ENCODE measurements around the gene CHRNA4. TPM values are rescaled to one million over a fixed set of nuclear protein-coding genes. Genes with fewer than 3 reads are reported as not detected.

Gene CHRNA4
- total and polyA plus RNA-seq, 10 of the 15 experiments (the other 5 are each of a cell fraction or from before 2014, with no cell fraction given) = 0.04 to 0.41 (median 0.06) TPM; not detected in 5

DNA sequence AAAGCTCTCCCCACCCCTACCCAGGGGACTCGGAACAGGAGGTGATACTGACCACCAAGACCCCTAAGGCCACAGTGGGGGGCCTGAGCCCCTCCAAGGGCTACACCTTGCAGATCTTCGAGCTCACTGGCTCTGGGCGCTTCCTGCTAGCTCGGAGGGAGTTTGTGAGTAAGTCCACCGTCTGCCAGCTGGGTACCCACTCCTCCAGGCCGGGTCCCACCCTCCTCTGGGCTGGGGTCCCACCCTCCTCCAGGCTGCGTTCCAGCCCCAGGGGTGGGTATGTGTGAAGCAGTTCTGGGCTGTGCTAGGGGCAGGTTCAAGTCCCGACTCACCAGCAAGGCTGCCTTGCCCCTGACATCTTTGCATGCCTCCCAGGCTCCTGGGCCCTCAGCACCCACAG, 55.8 kb downstream of the CHRNA4 start:
- no peaks in the 10 kb centered on the region for H3K36me3 ChIP-seq (ENCODE audit: control insufficient read depth in 2 of 2, insufficient read depth in 2 of 2, low read length in 1 of 2)
- ChIA-PET CTCF (no interaction called here), RAD21 (ENCODE audit: unreplicated experiment) (no interaction called here), POLR2A (no interaction called here), SMC1A (ENCODE audit: uncharacterized antibody, unreplicated experiment) (no interaction called here)
- DNase-seq (ENCODE audit: low read depth, low spot score) (no peak), FAIRE-seq (no peak), ATAC-seq (no peak)
- intact Hi-C loops (cut with micrococcal nuclease; ENCODE audit: unreplicated experiment) (no loop called here), in situ Hi-C loops (cut with MboI) (no loop called here)
- H3K4me1 ChIP-seq (ENCODE audit: control insufficient read depth, insufficient read depth, low read length) = no peaks in the 10 kb centered on the region
- BruUV-seq (replicated peaks) = no TSS peak
- H3K79me2 ChIP-seq (ENCODE audit: control insufficient read depth, insufficient read depth, low read length) = no peaks in the 10 kb centered on the region
- no peak overlapping the region for H2AFZ ChIP-seq (ENCODE audit: control insufficient read depth, low read depth, low read length)
- no peak overlapping the region for H3K9ac ChIP-seq (ENCODE audit: control insufficient read depth, insufficient read depth, low read length)
- no peak overlapping the region for H3K4me3 ChIP-seq
- H3K27me3 ChIP-seq (replicated peaks in 1 of 2; ENCODE audit: control insufficient read depth in 2 of 2, insufficient read depth in 2 of 2, low read length in 1 of 2) = no peaks in the 10 kb centered on the region
- no peak overlapping the region for H3K4me2 ChIP-seq (ENCODE audit: control insufficient read depth, insufficient read depth)
- no peaks in the 10 kb centered on the region for H4K20me1 ChIP-seq (ENCODE audit: control insufficient read depth, insufficient read depth)
- TF ChIP-seq SPI1 (IDR thresholded peaks at IDR 0.05; ENCODE audit: borderline replicate concordance, insufficient read depth, low read depth, low read length) (no peak), KAT2A (conservative IDR thresholded peaks at IDR 0.05; ENCODE audit: control insufficient read depth, low read depth, low read length) (no peak), KDM1A (IDR thresholded peaks at IDR 0.05; ENCODE audit: borderline replicate concordance) (no peak)
- TF ChIP-seq, protein P1, sequence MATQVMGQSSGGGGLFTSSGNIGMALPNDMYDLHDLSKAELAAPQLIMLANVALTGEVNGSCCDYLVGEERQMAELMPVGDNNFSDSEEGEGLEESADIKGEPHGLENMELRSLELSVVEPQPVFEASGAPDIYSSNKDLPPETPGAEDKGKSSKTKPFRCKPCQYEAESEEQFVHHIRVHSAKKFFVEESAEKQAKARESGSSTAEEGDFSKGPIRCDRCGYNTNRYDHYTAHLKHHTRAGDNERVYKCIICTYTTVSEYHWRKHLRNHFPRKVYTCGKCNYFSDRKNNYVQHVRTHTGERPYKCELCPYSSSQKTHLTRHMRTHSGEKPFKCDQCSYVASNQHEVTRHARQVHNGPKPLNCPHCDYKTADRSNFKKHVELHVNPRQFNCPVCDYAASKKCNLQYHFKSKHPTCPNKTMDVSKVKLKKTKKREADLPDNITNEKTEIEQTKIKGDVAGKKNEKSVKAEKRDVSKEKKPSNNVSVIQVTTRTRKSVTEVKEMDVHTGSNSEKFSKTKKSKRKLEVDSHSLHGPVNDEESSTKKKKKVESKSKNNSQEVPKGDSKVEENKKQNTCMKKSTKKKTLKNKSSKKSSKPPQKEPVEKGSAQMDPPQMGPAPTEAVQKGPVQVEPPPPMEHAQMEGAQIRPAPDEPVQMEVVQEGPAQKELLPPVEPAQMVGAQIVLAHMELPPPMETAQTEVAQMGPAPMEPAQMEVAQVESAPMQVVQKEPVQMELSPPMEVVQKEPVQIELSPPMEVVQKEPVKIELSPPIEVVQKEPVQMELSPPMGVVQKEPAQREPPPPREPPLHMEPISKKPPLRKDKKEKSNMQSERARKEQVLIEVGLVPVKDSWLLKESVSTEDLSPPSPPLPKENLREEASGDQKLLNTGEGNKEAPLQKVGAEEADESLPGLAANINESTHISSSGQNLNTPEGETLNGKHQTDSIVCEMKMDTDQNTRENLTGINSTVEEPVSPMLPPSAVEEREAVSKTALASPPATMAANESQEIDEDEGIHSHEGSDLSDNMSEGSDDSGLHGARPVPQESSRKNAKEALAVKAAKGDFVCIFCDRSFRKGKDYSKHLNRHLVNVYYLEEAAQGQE (IDR thresholded peaks at IDR 0.05; ENCODE audit: low read depth, low read length) = no peak
- TF ChIP-seq, protein P2, sequence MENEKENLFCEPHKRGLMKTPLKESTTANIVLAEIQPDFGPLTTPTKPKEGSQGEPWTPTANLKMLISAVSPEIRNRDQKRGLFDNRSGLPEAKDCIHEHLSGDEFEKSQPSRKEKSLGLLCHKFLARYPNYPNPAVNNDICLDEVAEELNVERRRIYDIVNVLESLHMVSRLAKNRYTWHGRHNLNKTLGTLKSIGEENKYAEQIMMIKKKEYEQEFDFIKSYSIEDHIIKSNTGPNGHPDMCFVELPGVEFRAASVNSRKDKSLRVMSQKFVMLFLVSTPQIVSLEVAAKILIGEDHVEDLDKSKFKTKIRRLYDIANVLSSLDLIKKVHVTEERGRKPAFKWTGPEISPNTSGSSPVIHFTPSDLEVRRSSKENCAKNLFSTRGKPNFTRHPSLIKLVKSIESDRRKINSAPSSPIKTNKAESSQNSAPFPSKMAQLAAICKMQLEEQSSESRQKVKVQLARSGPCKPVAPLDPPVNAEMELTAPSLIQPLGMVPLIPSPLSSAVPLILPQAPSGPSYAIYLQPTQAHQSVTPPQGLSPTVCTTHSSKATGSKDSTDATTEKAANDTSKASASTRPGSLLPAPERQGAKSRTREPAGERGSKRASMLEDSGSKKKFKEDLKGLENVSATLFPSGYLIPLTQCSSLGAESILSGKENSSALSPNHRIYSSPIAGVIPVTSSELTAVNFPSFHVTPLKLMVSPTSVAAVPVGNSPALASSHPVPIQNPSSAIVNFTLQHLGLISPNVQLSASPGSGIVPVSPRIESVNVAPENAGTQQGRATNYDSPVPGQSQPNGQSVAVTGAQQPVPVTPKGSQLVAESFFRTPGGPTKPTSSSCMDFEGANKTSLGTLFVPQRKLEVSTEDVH (IDR thresholded peaks at IDR 0.05; ENCODE audit: low read depth, partially characterized antibody) = no peak
- no peak overlapping the region for H3K27ac ChIP-seq (ENCODE audit: control insufficient read depth, insufficient read depth)
- WGBS (ENCODE audit: insufficient coverage, insufficient replicate concordance, low lambda C conversion rate, missing lambda C conversion rate) = 40% methylated on average over 8 of the region's 8 CpGs
- H3K9me3 ChIP-seq (replicated peaks; ENCODE audit: control insufficient read depth, insufficient read depth, low read length) = no peaks in the 10 kb centered on the region
